ENCODE measurements around the gene SNN. TPM values are rescaled to one million over a fixed set of nuclear protein-coding genes. Genes with fewer than 3 reads are reported as not detected.

The SNN gene
- total RNA-seq, 1 experiment from 2014 or later: 20.7 TPM

DNA sequence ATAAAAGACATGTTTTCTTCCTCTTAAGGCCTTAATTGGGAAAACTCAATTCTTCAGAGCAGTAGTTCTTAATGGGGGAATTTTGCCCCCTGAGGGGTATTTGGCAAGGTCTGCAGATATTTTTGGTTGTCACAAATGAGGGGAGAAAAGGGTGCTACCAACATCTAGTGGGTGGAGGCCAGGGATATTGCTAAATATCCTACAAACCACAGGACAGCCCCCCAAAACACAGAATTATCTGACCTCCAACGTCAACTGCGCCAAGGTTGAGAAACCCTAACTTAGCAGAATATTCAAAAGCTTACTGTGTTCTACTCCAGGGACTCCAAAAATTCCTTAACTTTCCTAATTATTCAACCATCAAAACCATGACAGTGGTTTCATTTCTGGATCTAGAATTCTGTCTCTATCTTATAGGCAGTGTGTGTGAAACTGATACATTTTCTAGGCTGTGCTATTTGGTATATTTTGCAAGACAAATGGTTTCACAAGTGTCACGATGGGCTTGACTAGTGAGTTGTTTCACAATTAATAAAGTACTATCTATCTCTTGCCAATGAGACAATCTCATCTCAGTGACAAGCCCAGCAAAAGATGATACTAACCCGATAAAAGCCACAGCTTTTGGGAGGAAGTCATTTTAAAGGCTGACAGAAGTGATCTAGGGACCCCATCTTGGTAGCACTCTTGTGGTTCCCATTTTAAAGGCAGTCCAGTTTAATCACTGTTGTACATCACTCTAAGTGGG is 59.7 kb downstream of the SNN start:
- no peak for DNase-seq (ENCODE audit: low spot score)

Other genes with a start within 250 kb of the SNN start
- gene LITAF, start 81.5 kb upstream of the SNN start, total RNA-seq (2014; rRNA removed; shearing (Covaris generic)): 30.1 and 38.4 TPM in 2 replicates
- 33.8 and 35.9 TPM in 2 replicates for gene TXNDC11, start 74.4 kb downstream of the SNN start, total RNA-seq (2014; rRNA removed; shearing (Covaris generic))
- gene ZC3H7A, start 128.8 kb downstream of the SNN start, total RNA-seq (2014; rRNA removed; shearing (Covaris generic)): 32.0 and 73.5 TPM in 2 replicates
- 345 and 364 TPM in 2 replicates for gene RSL1D1, start 183.1 kb downstream of the SNN start, total RNA-seq (2014; rRNA removed; shearing (Covaris generic))
- 124 and 161 TPM in 2 replicates for gene GSPT1, start 247.5 kb downstream of the SNN start, total RNA-seq (2014; rRNA removed; shearing (Covaris generic))